GM21515 (cell line): Measurements from ENCODE around the gene FGD3.
A peak's percentile ranks its signal among the peaks of the same experiment; 100 is the strongest.

ENCODE experiments used
- ATAC-seq: cut with Tn5 transposase; IDR thresholded peaks from one replicate; pipeline ENCODE4 v1.9.1; 2021; ENCODE audit not compliant: unreplicated experiment

Gene FGD3

GRCh38 chr9:93051680-93052089, 104.4 kb downstream of the FGD3 start:
- ATAC-seq, result no peak

GRCh38 chr9:93052791-93053540, 105.6 kb downstream of the FGD3 start:
- no peak for ATAC-seq

GRCh38 chr9:93053781-93054331, 106.5 kb downstream of the FGD3 start:
- no peak for ATAC-seq

GRCh38 chr9:93054758-93055704, 107.7 kb downstream of the FGD3 start:
- no peak for ATAC-seq

GRCh38 chr9:93057042-93057702, 109.8 kb downstream of the FGD3 start:
- ATAC-seq, result no peak

GRCh38 chr9:93057703-93058354, 110.5 kb downstream of the FGD3 start:
- ATAC-seq, result peak; percentile 1

GRCh38 chr9:93058355-93059010, 111.2 kb downstream of the FGD3 start, which contains the start of gene SUSD3:
TSS of gene SUSD3 (plus strand) at chr9:93058701. CDS start at chr9:93058743, 42 bp downstream.
- ATAC-seq, result peak; percentile 32

- peak; percentile 17 for ATAC-seq
Measured at GRCh38 chr9:93059011-93059714, 111.8 kb downstream of the FGD3 start.

- ATAC-seq, result no peak
Measured at GRCh38 chr9:93059715-93060578, 112.6 kb downstream of the FGD3 start.

GRCh38 chr9:93060746-93061259, 113.5 kb downstream of the FGD3 start:
- no peak for ATAC-seq

GRCh38 chr9:93061260-93061751, 114.0 kb downstream of the FGD3 start:
- no peak for ATAC-seq

GRCh38 chr9:93061791-93062763, 114.8 kb downstream of the FGD3 start:
- peak; percentile 38 for ATAC-seq

- ATAC-seq, result peak; percentile 82
Measured at GRCh38 chr9:93064392-93065134, 117.2 kb downstream of the FGD3 start.

- ATAC-seq, result no peak
Measured at GRCh38 chr9:93065135-93065720, 117.9 kb downstream of the FGD3 start.

GRCh38 chr9:93066978-93067603, 119.8 kb downstream of the FGD3 start:
- no peak for ATAC-seq
